ENCODE results near the gene ASB5. TPM values are rescaled to one million over a fixed set of nuclear protein-coding genes. Genes with fewer than 3 reads are reported as not detected.
A peak's percentile ranks its signal among the peaks of the same experiment; 100 is the strongest.

The ASB5 gene
- total and polyA plus RNA-seq, 2 donors (not counting 1 experiment from before 2014, with no cell fraction given), result not detected

DNA sequence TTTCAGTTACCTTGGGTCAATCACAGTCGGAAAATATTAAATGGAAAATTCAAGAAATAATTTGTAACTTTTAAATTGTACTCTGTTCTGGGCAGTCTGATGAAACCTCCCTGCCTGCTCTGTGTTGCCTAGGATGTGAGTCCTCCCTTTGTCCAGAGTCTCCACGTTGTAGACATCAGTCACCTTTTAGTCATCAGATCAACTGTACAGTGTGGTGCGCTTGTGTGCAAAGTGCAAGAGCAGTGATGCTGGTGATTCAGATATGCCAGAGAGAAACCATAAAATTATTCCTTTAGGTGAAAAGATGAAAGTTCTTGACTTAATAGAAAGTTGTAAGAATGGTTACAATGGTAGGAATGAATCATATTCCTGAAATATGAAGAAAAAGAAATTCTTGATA lies 75.1 kb downstream of the ASB5 start:
- no peak for DNase-seq
- whole genome bisulfite sequencing (ENCODE audit: insufficient coverage), result 40% methylated on average over 1 of the region's 3 CpGs
- ATAC-seq (ENCODE audit: low read depth), result no peak
- Mint-ChIP-seq H3K4me3 (peak overlapping the region; percentile 55), H3K4me1 (peaks cover 9% of the 10 kb centered on the region), H3K27ac (no peak overlapping the region), H3K9me3 (ENCODE audit: insufficient read depth) (no peaks in the 10 kb centered on the region), H3K27me3 (peaks cover 53% of the 10 kb centered on the region)
- H3K36me3 ChIP-seq (replicated peaks in 1 of 2; ENCODE audit: control extremely low read depth in 1 of 2, control insufficient read depth in 1 of 2, extremely low read depth in 1 of 2, insufficient read depth in 2 of 2, low read length in 1 of 2), result no peaks in the 10 kb centered on the region
- H3K4me1 ChIP-seq (ENCODE audit: control insufficient read depth in 2 of 2, insufficient read depth in 2 of 2, low read length in 2 of 2), result peaks cover 9 to 10% of the 10 kb centered on the region in 2 donors
- H3K79me2 ChIP-seq (ENCODE audit: control insufficient read depth, insufficient read depth, low read length), result no peaks in the 10 kb centered on the region
- POLR2A ChIA-PET, result no interaction called here
- peaks cover 0 to 22% (median 15%) of the 10 kb centered on the region in 4 experiments for H3K27me3 ChIP-seq (replicated peaks in 1 of 4; ENCODE audit: control extremely low read depth in 1 of 4, control insufficient read depth in 3 of 4, insufficient read depth in 4 of 4, low read length in 3 of 4)
- no peak overlapping the region for H3K9ac ChIP-seq (ENCODE audit: low read length)
- no peak overlapping the region for H3K27ac ChIP-seq (ENCODE audit: low read length in 2 of 2)
- peaks cover 0 to 2% (median 0%) of the 10 kb centered on the region in 3 donors for H3K9me3 ChIP-seq (ENCODE audit: control extremely low read depth in 1 of 3, control insufficient read depth in 2 of 3, insufficient read depth in 1 of 3, low read length in 2 of 3)
- no peak overlapping the region for H2AFZ ChIP-seq (ENCODE audit: insufficient read depth, low read depth, low read length, poor library complexity, severe bottlenecking)
- no peak for TF ChIP-seq EZH2 (IDR thresholded peaks at IDR 0.05; ENCODE audit: borderline replicate concordance, insufficient read depth, low read depth, low read length, poor library complexity, severe bottlenecking)
- TF ChIP-seq, protein P1, sequence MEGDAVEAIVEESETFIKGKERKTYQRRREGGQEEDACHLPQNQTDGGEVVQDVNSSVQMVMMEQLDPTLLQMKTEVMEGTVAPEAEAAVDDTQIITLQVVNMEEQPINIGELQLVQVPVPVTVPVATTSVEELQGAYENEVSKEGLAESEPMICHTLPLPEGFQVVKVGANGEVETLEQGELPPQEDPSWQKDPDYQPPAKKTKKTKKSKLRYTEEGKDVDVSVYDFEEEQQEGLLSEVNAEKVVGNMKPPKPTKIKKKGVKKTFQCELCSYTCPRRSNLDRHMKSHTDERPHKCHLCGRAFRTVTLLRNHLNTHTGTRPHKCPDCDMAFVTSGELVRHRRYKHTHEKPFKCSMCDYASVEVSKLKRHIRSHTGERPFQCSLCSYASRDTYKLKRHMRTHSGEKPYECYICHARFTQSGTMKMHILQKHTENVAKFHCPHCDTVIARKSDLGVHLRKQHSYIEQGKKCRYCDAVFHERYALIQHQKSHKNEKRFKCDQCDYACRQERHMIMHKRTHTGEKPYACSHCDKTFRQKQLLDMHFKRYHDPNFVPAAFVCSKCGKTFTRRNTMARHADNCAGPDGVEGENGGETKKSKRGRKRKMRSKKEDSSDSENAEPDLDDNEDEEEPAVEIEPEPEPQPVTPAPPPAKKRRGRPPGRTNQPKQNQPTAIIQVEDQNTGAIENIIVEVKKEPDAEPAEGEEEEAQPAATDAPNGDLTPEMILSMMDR (IDR thresholded peaks at IDR 0.05), result no peak
- H3K4me2 ChIP-seq (replicated peaks; ENCODE audit: low read depth, low read length, poor library complexity, severe bottlenecking), result no peak overlapping the region
- no peaks in the 10 kb centered on the region for H4K20me1 ChIP-seq (ENCODE audit: control insufficient read depth, insufficient read depth, low read length, poor library complexity, severe bottlenecking)
- CTCF ChIA-PET, result no interaction called here
- no peak overlapping the region for H3K4me3 ChIP-seq (ENCODE audit: control extremely low read depth in 1 of 5, extremely low read depth in 1 of 5, insufficient read depth in 1 of 5, low read depth in 2 of 5, low read length in 4 of 5)
- intact Hi-C loops (cut with micrococcal nuclease), result loop anchor here (2.0 kb wide), 1 partner anchor 1115 kb away; the partner anchor contains the start of gene NEIL3

DNA sequence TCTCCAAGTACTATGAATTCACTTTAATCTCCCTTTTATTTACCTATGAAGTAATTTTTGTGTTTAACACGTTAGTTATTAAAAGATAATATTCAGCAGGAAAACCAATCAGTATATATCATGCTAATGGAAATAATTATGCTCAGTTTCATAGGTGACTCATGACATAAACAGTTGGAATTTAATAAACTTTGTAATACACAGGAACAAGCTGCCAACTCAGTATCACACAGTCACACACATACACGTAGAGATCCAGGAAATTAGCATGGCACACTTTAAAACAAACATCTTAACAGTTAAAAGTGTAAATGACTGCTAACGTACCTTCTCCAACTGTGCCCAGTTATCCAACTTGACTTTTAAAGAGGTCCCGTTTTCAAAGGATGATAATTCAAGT lies 75.9 kb downstream of the ASB5 start:
- H3K4me3 Mint-ChIP-seq, result no peak overlapping the region
- H3K4me3 ChIP-seq (ENCODE audit: control extremely low read depth in 1 of 5, extremely low read depth in 1 of 5, insufficient read depth in 1 of 5, low read depth in 2 of 5, low read length in 4 of 5), result no peak overlapping the region
- TF ChIP-seq, protein P1 (IDR thresholded peaks at IDR 0.05), result no peak
- no peak for TF ChIP-seq EZH2 (IDR thresholded peaks at IDR 0.05; ENCODE audit: borderline replicate concordance, insufficient read depth, low read depth, low read length, poor library complexity, severe bottlenecking)
- peaks cover 0 to 2% (median 0%) of the 10 kb centered on the region in 3 donors for H3K9me3 ChIP-seq (ENCODE audit: control extremely low read depth in 1 of 3, control insufficient read depth in 2 of 3, insufficient read depth in 1 of 3, low read length in 2 of 3)
- no peaks in the 10 kb centered on the region for H3K36me3 ChIP-seq (replicated peaks in 1 of 2; ENCODE audit: control extremely low read depth in 1 of 2, control insufficient read depth in 1 of 2, extremely low read depth in 1 of 2, insufficient read depth in 2 of 2, low read length in 1 of 2)
- CTCF ChIA-PET, result no interaction called here
- H2AFZ ChIP-seq (ENCODE audit: insufficient read depth, low read depth, low read length, poor library complexity, severe bottlenecking), result no peak overlapping the region
- peaks cover 49% of the 10 kb centered on the region for H3K27me3 Mint-ChIP-seq
- peaks cover 0 to 20% (median 14%) of the 10 kb centered on the region in 4 experiments for H3K27me3 ChIP-seq (replicated peaks in 1 of 4; ENCODE audit: control extremely low read depth in 1 of 4, control insufficient read depth in 3 of 4, insufficient read depth in 4 of 4, low read length in 3 of 4)
- H3K9ac ChIP-seq (ENCODE audit: low read length), result no peak overlapping the region
- no peaks in the 10 kb centered on the region for H3K79me2 ChIP-seq (ENCODE audit: control insufficient read depth, insufficient read depth, low read length)
- no peak overlapping the region for H3K4me2 ChIP-seq (replicated peaks; ENCODE audit: low read depth, low read length, poor library complexity, severe bottlenecking)
- no peak overlapping the region for H3K27ac Mint-ChIP-seq
- intact Hi-C loops (cut with micrococcal nuclease), result no loop called here
- peaks cover 9% of the 10 kb centered on the region for H3K4me1 Mint-ChIP-seq
- peaks cover 9 to 10% of the 10 kb centered on the region in 2 donors for H3K4me1 ChIP-seq (ENCODE audit: control insufficient read depth in 2 of 2, insufficient read depth in 2 of 2, low read length in 2 of 2)
- H3K9me3 Mint-ChIP-seq (ENCODE audit: insufficient read depth), result no peaks in the 10 kb centered on the region
- H3K27ac ChIP-seq (ENCODE audit: low read length in 2 of 2), result no peak overlapping the region
- ATAC-seq (ENCODE audit: low read depth), result no peak
- no peak for DNase-seq
- WGBS (ENCODE audit: insufficient coverage), result no CpG with 5 or more reads among the region's 4 CpGs
- no peaks in the 10 kb centered on the region for H4K20me1 ChIP-seq (ENCODE audit: control insufficient read depth, insufficient read depth, low read length, poor library complexity, severe bottlenecking)
- POLR2A ChIA-PET, result no interaction called here
